PC-9 (cell line): ENCODE measurements around the gene PICK1. TPM values are rescaled to one million over a fixed set of nuclear protein-coding genes. Genes with fewer than 3 reads are reported as not detected.

Experiments used
- BruUV-seq: library from RNA; stranded (reverse); fragments of 400-500 nt; replicated peaks from 2 replicates; lab custom pipeline; 2021; lab: Mats Ljungman, UMichigan
- CTCF ChIA-PET: fragments of 300-600 bp; sonication (Branson Sonifier 250); formaldehyde crosslinking; loops from one replicate; lab custom pipeline; 2022; ENCODE audit warnings: antibody characterized with exemption; lab: Charles Lee
- POLR2A ChIA-PET: fragments of 300-600 bp; sonication (Branson Sonifier 250); formaldehyde crosslinking; loops from one replicate; lab custom pipeline; 2022; ENCODE audit warnings: antibody characterized with exemption; ENCODE audit not compliant: unreplicated experiment; lab: Charles Lee
- DNase-seq, 2 experiments: peaks; one replicate each; pipeline versions ENCODE4 v3.0.0 to v3.0.0-alpha.2; 2015 to 2022; ENCODE audit warnings: mixed read lengths in 1 of 2
- H2AFZ ChIP-seq: fragments of 200-600 bp; sonication (generic); 2 replicates; pipeline ENCODE4 v1.8.1; 2017; ENCODE audit warnings: antibody characterized with exemption
- H3F3A ChIP-seq: fragments of 200-600 bp; sonication (generic); 2 replicates; pipeline ENCODE4 v1.8.1; 2017; ENCODE audit warnings: antibody characterized with exemption, mild to moderate bottlenecking, low read depth; ENCODE audit not compliant: insufficient read depth
- H3K27ac ChIP-seq: fragments of 200-600 bp; sonication (generic); 2 replicates; pipeline ENCODE4 v1.6.1; 2016; ENCODE audit warnings: mixed run types
- H3K27me3 ChIP-seq: fragments of 200-600 bp; sonication (generic); 2 replicates; pipeline ENCODE4 v1.6.1; 2016; ENCODE audit warnings: low read depth, mixed run types; ENCODE audit not compliant: insufficient read depth
- H3K36me3 ChIP-seq: fragments of 200-600 bp; sonication (generic); 2 replicates; pipeline ENCODE4 v1.6.1; 2016; ENCODE audit warnings: low read depth, mixed run types
- H3K4me1 ChIP-seq: fragments of 200-600 bp; sonication (generic); replicated peaks from 2 replicates; pipeline ENCODE4 v1.6.1; 2016; ENCODE audit warnings: mixed run types; ENCODE audit not compliant: insufficient read depth
- H3K4me2 ChIP-seq: fragments of 200-600 bp; sonication (generic); 2 replicates; pipeline ENCODE4 v1.6.1; 2017; ENCODE audit warnings: mixed run types
- H3K4me3 ChIP-seq: fragments of 200-600 bp; sonication (generic); 2 replicates; pipeline ENCODE4 v1.6.1; 2016; ENCODE audit warnings: mixed run types
- H3K79me2 ChIP-seq: fragments of 200-600 bp; sonication (generic); 2 replicates; pipeline ENCODE4 v1.6.1; 2017; ENCODE audit warnings: low read depth, mixed run types
- H3K9me2 ChIP-seq: fragments of 200-600 bp; sonication (generic); 2 replicates; pipeline ENCODE4 v1.8.1; 2017; ENCODE audit warnings: mild to moderate bottlenecking; ENCODE audit not compliant: insufficient read depth
- H3K9me3 ChIP-seq: fragments of 200-600 bp; sonication (generic); 2 replicates; pipeline ENCODE4 v1.8.1; 2016; ENCODE audit warnings: low read depth; ENCODE audit not compliant: insufficient read depth
- H4K20me1 ChIP-seq: fragments of 200-600 bp; sonication (generic); 2 replicates; pipeline ENCODE4 v1.8.1; 2017; ENCODE audit not compliant: insufficient read depth
- EZH2 ChIP-seq: fragments of 200-600 bp; sonication (generic); IDR thresholded peaks from 2 replicates; pipeline ENCODE4 v1.8.0; 2017; ENCODE audit warnings: antibody characterized with exemption, low read depth
- intact Hi-C: fragments of 100-400 bp; cut with micrococcal nuclease; formaldehyde crosslinking; loops from one replicate; pipeline ENCODE4 v1.10.0; 2022; ENCODE audit not compliant: unreplicated experiment
- total RNA-seq: library from RNA; stranded (reverse); gene quantifications from 2 replicates; pipeline ENCODE4 v1.2.3, GENCODE V29; 2021
- TF ChIP-seq, protein P1 (sequence below): fragments of 200-600 bp; sonication (generic); conservative IDR thresholded peaks from 2 replicates; pipeline ENCODE4 v1.6.1; 2017; ENCODE audit warnings: mixed run types, antibody characterized with exemption, mild to moderate bottlenecking, moderate library complexity

PICK1 gene
- total RNA-seq, 1 experiment from 2014 or later, result 55.9 TPM

- Histone ChIP-seq H3K36me3 (no peaks in the 10 kb centered on the region), H3K4me2 (no peak overlapping the region), H3K4me1 (no peaks in the 10 kb centered on the region), H2AFZ (no peak overlapping the region), H3K27ac (no peak overlapping the region), H3K79me2 (no peaks in the 10 kb centered on the region), H3F3A (peaks cover 31% of the 10 kb centered on the region; the same call in 1 of the 2 replicates), H3K4me3 (no peak overlapping the region), H3K9me2 (no peaks in the 10 kb centered on the region), H4K20me1 (no peaks in the 10 kb centered on the region; the same call in 1 of the 2 replicates), H3K27me3 (no peaks in the 10 kb centered on the region), H3K9me3 (no peaks in the 10 kb centered on the region)
- BruUV-seq, result no TSS peak
- TF ChIP-seq, protein P1, sequence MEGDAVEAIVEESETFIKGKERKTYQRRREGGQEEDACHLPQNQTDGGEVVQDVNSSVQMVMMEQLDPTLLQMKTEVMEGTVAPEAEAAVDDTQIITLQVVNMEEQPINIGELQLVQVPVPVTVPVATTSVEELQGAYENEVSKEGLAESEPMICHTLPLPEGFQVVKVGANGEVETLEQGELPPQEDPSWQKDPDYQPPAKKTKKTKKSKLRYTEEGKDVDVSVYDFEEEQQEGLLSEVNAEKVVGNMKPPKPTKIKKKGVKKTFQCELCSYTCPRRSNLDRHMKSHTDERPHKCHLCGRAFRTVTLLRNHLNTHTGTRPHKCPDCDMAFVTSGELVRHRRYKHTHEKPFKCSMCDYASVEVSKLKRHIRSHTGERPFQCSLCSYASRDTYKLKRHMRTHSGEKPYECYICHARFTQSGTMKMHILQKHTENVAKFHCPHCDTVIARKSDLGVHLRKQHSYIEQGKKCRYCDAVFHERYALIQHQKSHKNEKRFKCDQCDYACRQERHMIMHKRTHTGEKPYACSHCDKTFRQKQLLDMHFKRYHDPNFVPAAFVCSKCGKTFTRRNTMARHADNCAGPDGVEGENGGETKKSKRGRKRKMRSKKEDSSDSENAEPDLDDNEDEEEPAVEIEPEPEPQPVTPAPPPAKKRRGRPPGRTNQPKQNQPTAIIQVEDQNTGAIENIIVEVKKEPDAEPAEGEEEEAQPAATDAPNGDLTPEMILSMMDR, result no peak
- TF ChIP-seq EZH2, result no peak
- intact Hi-C loops, result no loop called here
- DNase-seq, result no peak
- CTCF ChIA-PET, result no interaction called here
- POLR2A ChIA-PET, result no interaction called here
Observed at GRCh38 chr22:38088629-38089473, 31.6 kb downstream of the PICK1 start.

DNA sequence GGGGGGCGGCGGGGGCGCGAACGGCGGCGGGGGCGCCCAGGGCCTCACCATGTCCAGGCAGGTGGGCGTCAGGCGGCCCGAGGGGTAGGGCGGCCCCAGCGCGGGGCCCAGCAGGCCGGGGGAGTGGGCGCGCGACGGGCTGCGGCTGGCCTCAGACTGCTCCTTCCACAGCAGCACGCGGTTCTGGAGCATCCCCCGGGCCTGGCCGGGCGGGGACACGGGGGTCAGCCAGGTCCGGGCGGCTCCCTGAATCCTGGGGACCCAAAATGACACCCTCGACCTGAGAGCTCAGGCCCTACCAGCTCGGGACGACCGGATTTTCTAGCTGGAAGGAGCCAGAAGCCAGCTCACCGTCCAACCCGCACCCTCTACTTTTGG is 32.3 kb downstream of the PICK1 start:
- no peak overlapping the region for H2AFZ ChIP-seq
- POLR2A ChIA-PET, result no interaction called here
- CTCF ChIA-PET, result no interaction called here
- peaks cover 35% of the 10 kb centered on the region; the same call in 1 of the 2 replicates for H3F3A ChIP-seq
- no peaks in the 10 kb centered on the region for H3K79me2 ChIP-seq
- no peaks in the 10 kb centered on the region; the same call in 1 of the 2 replicates for H4K20me1 ChIP-seq
- H3K4me1 ChIP-seq, result no peaks in the 10 kb centered on the region
- DNase-seq, result no peak
- no peaks in the 10 kb centered on the region for H3K27me3 ChIP-seq
- H3K4me3 ChIP-seq, result no peak overlapping the region
- H3K27ac ChIP-seq, result no peak overlapping the region
- no peaks in the 10 kb centered on the region for H3K9me3 ChIP-seq
- no peaks in the 10 kb centered on the region for H3K36me3 ChIP-seq
- intact Hi-C loops, result no loop called here
- H3K9me2 ChIP-seq, result no peaks in the 10 kb centered on the region
- TF ChIP-seq, protein P1, result no peak
- no TSS peak for BruUV-seq
- H3K4me2 ChIP-seq, result no peak overlapping the region

DNA sequence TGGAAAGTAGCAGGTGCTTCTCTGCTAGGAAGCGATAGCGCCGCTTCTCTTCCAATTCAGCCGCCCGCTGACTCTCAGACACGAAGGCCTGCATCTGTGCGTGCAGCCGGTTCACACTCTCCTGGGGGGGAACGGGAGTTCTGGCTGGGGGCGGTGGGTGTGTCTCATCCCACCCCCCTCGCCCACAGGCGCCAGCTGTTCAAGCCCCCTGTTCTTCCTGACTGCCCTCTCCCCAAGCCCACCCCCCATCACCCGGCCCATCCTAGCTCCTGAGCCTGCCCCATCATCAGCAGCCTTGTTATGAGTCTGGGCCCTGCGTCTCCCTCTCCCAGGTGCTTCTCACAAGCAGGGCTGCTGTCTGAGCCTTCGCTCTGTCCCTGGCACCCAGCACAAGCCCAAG is 39.9 kb downstream of the PICK1 start:
- Histone ChIP-seq H3K27me3 (no peaks in the 10 kb centered on the region), H2AFZ (no peak overlapping the region), H4K20me1 (no peaks in the 10 kb centered on the region), H3K9me3 (no peaks in the 10 kb centered on the region), H3K79me2 (no peaks in the 10 kb centered on the region), H3F3A (peaks cover 9% of the 10 kb centered on the region; the same call in 1 of the 2 replicates), H3K36me3 (no peaks in the 10 kb centered on the region), H3K4me2 (no peak overlapping the region), H3K4me1 (no peaks in the 10 kb centered on the region), H3K27ac (no peak overlapping the region), H3K9me2 (no peaks in the 10 kb centered on the region), H3K4me3 (no peak overlapping the region)
- DNase-seq, result no peak
- POLR2A ChIA-PET, result no interaction called here
- CTCF ChIA-PET, result no interaction called here
- no peak for TF ChIP-seq EZH2
- TF ChIP-seq, protein P1, result no peak
- intact Hi-C loops, result no loop called here
- BruUV-seq, result no TSS peak
